Measurements from ENCODE around the gene GPR132.
"Not testable (repeated sequence)": the region's sequence is repeated elsewhere in the genome, so short reads cannot be mapped to it uniquely, and the experiment has no call there.

The GPR132 gene, protein sequence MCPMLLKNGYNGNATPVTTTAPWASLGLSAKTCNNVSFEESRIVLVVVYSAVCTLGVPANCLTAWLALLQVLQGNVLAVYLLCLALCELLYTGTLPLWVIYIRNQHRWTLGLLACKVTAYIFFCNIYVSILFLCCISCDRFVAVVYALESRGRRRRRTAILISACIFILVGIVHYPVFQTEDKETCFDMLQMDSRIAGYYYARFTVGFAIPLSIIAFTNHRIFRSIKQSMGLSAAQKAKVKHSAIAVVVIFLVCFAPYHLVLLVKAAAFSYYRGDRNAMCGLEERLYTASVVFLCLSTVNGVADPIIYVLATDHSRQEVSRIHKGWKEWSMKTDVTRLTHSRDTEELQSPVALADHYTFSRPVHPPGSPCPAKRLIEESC

DNA sequence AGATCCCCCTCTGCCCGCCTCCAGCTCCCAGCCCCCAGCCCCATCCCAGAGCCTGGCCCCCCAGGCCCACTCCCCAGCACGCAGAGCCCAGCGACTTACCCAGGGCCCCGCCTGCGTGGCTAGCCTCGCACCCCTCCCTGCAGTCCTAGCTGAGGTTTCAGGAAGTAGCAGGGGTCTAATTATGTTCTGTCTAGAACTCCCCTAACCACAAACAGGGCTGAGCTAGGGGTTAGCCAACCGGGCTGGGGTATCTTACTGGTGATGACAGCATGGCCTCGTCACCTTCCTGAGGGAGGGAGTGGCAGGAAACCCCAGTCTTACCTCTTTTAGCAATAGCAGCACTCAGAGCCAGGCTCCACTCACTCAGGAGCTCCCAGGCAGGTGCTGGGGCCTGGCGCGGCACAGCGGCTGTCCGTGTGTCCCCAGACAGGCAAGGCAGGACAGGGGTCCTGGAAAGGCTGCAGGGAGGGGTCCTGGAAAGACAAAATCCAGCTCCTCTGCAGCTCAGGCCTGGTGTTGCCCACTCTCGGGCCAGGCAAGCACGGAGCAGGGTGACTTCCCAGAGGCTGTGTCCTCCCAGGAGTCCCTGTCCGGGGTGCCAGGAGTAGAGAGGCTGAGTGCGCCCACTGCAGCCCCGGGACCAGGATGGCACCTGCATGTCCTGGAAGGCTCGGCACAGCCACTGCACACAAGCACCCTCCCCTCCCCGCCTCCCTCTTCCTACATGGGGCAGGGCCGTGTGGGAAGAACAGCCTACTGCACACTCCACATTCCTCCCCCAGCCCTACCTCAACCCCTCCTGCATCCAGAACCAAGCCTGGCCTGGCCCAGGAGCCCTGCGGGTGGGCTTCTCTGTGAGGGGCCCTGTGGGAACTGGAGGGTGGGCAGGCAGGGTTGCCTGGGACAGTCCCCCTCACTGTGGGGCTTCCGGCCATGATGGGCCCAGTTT, at the start of gene GPR132:
Gene GPR132 (minus strand): TSS at position 151 of the 949 bp plus-strand sequence. CDS start 10,010 bp downstream, outside the sequence.
- DNase-seq (ENCODE audit: low read depth in 2 of 2) = peak; percentile 62 to 76

DNA sequence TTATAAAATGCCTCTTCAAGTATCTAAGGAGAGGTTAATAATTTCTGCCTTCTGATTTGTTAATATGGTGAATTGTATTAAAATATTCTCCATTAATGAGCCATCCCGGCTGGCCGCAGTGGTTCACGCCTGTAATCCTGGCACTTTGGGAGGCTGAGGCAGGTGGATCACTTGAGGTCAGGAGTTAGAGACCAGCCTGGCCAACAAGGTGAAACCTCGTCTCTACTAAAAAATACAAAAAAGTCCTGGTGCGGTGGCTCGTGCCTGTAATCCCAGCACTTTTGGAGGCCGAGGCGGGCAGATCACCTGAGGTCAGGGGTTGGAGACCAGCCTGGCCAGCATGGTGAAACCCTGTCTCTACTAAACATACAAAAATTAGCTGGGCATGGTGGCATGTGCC, 44.0 kb upstream of the GPR132 start:
- DNase-seq (ENCODE audit: low read depth in 2 of 2) = not testable (repeated sequence)

DNA sequence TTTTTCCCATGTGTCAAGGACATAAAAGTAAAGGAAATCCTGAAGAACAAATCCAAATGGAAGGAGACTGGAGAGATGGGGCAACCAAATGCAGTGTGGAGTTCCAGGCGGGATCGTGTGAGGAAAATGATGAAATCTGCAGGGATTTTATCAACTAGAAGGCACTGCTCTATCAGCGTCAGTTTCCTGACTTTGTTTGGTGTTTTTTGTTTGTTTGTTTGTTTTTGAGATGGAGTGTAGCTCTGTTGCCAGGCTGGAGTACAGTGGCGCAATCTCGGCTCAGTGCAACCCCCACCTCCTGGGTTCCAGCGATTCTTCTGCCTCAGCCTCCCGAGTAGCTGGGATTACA, 43.3 kb upstream of the GPR132 start:
- no peak for DNase-seq (ENCODE audit: low read depth in 2 of 2)

DNA sequence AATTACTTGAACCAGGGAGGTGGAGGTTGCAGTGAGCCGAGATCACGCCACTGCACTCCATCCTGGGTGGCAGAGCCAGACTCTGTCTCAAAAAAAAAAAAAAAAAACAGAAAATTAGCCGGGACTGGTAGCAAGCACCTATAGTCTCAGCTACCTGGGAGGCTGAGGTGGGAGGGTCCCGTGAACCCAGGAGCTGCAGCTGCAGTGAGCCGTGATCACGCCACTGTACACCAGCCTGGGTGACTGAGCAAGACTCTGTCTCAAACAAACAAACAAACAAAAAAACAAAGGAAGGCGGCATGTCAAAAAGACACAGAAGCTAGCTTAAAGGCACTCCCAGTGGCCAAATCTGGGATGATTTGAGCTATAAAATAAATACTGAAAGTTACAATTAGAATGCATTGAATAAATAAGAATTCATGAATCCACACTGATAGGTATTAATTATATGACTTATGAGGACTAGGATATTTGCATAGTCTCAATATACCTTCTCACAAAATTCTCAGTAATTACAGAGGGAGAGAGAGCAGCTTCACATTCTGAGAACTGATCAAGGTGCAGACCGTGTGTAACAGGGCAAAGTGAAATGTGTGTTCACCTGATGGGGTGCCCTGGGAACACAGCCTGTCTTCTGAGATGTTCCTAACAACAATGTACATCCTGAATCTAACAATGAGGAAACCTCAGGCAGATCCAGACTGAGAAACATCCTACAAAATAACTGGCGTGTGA, 42.7 kb upstream of the GPR132 start:
- DNase-seq (ENCODE audit: low read depth in 2 of 2) = no peak

DNA sequence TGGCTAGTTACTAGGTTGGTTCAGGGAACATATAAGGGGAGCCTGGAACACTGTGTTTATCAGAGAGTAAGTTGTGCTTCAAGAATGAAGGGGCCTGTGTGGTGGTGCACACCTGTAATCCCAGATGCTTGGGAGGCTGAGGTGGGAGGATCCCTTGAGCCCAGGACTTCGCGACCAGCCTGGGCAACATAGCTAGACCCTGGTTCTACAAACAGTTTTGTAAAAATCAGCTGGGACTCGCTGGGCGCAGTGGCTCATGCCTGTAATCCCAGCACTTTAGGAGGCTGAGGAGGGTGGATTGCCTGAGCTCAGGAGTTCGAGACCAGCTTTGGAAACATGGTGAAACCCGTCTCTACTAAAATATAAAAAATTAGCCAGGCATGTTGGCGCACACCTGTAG, 42.1 kb upstream of the GPR132 start:
- DNase-seq (ENCODE audit: low read depth in 2 of 2) = no peak

DNA sequence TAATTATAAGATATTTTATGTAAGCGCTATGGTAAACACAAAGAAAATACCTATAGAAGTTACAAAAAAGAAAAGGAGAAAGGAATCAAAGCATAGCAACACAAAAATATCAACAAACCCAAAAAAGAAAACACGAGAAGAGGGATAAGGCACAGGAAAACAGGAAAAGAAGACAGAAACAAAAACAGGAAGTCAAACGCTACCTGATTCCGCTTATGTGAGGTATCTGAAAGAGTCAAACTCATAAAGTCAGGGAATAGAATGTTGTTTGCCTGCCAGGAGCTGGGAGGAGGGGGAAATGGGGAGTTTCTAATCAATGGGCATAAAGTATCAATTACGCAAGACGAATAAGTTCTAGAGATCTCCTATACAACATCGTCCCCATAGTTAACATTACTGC, 39.9 kb upstream of the GPR132 start:
- DNase-seq (ENCODE audit: low read depth in 2 of 2) = no peak

DNA sequence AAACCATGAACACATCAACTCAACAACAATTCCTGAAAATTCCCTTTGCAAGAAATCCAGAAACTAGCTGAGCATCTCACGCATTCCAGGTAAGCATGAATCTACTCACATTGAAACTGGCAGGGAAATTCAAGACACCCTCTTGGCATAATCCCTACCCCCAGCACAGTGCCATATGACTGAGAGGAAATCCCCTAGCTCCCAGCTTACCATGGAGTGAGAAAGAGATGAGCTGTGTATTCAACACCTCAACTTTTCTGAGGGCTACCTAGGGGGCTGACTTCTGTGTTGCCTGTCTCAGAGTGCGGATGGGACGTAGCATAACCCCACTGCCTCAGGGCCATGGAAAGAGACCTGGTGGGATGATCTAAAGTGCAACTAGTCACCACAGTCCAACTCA, 37.7 kb upstream of the GPR132 start:
- no peak for DNase-seq (ENCODE audit: low read depth in 2 of 2)

DNA sequence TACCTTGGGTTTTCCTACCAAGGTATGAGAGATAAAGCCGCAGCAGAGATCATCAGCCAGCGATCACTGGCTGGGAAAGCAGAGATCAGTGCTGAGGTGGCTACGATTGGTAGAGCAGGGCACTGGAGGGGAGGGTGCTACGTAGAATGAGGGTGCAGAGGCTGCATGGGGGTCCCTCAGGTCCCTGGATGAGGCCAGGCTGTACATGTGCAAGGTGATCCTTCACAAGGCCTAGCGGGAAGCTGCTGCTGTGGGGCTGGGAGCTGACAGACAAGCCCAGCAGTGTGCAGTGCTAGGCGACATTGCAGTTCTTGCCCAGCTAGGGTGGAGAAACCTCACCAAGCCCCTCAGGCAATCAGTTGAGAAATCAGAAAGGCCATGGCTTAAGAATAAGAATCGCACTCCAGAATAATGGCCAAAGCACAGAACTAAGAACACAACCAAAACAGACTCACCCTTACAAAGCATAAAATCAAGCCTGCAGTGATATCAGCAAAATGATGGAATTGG, 37.2 kb upstream of the GPR132 start:
- DNase-seq (ENCODE audit: low read depth in 2 of 2) = no peak

DNA sequence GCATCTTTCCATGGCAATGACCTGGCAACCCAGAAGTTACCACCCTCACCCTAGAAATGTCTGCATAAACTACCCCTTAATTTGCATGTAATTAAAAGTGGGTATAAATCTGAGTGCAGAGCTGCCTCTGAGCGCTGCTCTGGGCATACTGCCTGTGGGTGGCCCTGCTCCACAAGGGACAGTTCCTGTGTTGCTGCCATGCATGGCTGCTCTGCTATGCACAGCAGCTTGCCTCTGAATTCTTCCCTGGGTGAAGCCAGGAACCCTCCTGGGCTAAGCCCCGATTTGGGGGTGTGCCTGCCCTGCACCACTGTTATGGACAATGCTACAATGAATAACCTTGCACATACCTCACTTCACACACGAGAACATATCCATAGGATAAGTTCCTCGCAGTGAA, 35.7 kb upstream of the GPR132 start:
- no peak for DNase-seq (ENCODE audit: low read depth in 2 of 2)

DNA sequence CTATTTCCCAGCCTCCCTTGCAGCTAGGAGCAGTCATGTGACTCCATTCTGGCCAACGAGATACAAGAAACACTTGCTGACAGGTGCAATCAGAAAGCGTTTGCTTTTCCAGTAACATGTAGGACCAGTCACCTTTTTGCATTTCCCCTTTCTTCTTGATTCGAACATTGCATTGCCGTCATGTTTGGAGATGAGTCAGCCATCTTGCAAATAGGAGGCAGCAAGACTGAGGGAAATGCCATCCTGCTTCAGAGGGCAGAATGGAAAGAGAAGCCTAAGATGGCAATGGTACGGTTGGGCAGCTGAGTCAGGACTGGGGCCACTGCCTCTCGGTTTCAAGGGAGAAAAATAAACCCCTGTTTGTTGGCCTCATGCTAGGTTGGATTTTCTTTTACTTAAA, 34.5 kb upstream of the GPR132 start:
- no peak for DNase-seq (ENCODE audit: low read depth in 2 of 2)

DNA sequence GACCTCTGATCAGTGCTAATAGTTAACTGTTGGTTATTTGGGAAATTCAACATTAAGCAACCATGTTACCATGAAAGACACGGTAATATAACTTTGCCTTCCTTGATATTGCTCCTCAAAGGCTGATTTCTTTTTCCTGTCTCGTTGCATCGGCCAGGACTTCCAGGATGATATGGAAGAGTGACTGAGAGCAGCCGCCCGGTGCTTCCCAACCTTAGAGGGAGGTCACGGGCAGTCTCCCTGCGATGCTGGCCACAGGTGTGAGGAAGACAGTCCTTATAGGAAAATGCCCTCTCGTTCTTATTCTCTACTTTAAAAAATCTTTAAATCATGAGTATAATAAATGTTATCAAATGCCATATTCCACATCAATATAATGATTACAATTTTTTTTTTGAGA, 33.1 kb upstream of the GPR132 start:
- no peak for DNase-seq (ENCODE audit: low read depth in 2 of 2)

DNA sequence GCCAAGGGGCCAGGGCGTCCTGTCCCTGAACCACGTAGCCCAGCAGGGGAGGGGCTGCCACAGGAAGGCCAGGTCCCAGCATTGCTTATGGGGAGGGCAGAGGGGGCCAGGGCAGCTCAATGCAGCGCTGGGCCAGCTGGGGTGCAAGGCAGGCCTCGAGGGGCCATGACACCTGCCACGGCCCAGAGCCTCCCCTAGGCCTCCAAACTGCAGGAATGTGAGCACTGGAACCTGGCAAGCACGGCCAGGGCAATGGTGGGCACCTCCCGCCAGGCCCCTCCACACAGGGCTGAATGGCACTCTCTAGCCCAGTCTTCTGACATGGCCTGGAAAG, 32.5 kb upstream of the GPR132 start:
- DNase-seq (ENCODE audit: low read depth in 2 of 2) = no peak

DNA sequence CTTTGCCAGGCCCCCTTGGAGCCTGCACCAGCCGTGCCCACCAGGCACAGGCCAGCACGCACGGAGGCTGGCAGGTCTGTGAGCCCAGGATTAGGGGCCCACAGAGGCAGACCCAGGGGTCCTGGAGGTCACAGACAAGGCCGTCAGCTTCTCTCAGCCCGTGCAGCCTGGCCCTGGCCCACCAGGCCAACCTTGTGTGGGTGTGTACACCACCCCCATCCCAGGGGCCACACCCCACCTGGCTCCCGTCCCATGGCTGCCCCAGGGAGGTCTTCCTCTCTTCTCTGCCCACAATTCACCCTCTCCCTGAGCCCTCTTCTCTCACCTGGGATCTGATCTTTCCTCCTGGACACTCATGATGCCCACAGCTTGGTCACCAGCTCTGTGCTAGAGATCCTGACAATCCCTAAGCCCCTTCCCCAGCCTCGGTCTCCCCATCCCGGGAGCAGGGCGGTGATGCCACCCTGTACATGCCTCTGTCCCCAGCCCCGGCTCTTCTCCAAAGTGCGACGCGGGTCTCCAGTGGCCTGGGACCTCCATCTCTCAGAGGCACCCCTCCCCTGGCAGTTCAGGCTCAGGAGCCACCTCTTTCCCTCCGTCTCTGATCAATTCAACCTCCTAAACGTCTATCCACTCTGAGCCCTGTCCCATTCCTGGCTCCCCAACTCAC, 31.1 kb upstream of the GPR132 start:
- no peak for DNase-seq (ENCODE audit: low read depth in 2 of 2)

DNA sequence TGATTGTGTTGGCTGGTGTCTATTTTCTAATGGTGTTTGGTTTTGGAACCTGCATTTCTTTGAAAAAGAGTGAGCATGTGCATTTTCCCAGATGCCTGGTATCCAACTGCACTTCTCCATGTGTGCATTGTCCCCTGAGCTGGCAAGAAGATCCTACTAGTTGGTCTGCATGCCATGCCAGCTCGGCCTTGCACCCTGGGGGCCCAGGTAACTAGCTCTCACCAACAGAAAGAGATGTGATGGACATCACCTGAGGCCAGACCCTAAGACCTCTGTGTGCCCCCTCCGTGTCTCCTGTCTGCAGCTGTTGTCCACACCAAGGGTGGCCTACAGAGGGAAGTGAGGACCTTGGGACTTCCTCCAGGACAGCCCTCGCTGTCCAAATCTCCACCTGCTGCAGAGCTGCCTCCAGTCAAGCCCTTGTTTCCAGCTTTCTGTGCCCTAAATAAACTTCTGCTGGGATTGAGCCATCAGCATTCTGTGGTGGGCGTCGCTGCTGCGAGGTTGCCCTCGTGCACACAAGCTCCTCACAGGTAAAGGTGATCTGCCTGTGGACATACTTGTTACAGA, 30.1 kb upstream of the GPR132 start:
- no peak for DNase-seq (ENCODE audit: low read depth in 2 of 2)

DNA sequence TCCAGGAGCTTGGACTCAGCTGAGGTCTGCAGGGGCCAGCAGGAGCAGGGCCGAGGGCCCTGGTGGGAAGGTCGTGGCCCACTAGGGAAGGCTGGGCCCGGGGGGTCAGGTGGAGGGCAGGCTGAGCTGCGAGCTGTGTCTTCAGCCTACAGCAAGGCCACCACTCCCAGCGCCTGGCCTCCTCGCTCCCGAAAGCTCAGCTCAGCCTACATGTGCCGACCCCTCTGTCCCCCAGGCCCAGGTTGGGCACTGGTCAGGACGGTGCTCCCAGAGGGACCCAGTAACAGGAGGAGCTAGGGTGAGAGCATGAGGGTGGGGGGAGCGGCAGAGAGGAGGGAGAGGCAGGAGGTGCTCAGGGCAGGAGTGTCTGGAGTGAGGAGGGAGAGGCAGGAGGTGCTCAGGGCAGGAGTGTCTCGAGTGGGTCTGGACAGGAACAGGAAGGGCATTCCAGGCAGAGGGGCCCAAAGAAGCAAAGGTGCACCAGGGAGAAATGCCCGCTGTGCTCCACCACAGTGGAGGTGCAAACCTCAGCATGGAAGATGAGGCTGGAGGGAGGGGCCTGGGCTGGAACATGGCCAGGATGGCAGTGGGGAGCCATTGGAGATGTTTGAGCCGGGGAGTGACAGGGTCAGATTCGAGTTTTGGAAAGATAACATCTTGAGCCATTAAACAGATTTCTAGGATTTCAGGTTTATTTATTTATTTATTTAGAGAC, 29.1 kb upstream of the GPR132 start:
- DNase-seq (ENCODE audit: low read depth in 2 of 2) = no peak

DNA sequence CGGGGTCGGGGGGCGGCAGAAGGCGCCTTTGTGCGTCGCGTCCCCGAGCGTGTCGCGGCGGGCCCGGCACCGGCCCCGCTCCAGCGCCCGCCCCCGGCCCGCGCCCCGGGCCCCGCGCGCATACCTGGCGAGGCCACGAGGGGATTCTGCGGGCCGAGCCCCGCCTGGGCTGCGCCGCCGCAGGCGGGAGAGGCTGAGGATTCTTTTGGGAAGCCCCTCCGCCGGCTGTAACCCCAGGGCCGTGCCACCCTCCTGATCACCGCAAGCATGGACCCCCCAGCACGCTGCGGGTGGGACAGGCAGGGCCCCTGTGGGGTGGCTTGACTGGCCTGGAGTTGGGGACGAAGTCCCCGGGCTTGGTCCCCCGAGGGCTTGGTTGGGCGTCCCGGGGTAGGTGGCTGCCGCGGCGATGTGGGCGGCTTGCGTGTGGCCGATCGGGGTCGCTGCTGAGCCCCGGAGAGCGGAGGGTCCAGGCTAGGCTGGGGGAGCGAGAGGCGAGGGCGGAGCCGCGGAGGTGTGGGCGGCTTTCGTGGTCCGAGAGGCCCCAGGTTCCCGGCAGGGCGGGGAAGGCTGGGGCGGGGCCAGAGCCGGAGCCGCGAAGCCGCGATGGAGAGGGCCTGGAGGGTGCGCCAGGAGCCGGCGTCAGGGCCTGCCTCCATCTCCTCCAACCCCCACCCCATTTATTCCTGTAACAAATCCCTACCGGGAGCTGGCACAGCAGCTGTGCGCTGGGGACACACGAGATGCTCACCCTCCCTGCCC, 28.4 kb upstream of the GPR132 start:
- DNase-seq (ENCODE audit: low read depth in 2 of 2) = peak; percentile 61 to 79

DNA sequence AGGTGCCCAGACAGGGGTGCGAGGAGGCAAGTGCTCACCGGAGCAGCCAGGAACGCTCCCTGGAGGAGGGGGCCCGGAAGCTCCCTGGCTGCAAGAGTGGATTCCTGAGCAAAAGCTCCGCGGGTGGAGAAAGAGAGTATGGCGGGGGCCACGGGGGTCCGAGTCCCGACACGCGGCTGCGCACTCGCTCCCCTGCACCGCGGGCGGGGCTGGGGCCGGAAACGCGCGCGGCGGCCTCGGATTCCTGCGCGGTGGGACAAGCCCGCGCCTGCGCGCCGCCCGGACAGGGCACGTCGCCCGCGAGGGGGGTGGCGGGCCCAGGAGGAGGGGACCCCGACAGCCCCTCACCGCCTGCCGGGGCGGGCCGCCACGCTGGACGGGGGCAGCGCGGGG, 27.8 kb upstream of the GPR132 start:
- peak; percentile 40 to 70 for DNase-seq (ENCODE audit: low read depth in 2 of 2)

DNA sequence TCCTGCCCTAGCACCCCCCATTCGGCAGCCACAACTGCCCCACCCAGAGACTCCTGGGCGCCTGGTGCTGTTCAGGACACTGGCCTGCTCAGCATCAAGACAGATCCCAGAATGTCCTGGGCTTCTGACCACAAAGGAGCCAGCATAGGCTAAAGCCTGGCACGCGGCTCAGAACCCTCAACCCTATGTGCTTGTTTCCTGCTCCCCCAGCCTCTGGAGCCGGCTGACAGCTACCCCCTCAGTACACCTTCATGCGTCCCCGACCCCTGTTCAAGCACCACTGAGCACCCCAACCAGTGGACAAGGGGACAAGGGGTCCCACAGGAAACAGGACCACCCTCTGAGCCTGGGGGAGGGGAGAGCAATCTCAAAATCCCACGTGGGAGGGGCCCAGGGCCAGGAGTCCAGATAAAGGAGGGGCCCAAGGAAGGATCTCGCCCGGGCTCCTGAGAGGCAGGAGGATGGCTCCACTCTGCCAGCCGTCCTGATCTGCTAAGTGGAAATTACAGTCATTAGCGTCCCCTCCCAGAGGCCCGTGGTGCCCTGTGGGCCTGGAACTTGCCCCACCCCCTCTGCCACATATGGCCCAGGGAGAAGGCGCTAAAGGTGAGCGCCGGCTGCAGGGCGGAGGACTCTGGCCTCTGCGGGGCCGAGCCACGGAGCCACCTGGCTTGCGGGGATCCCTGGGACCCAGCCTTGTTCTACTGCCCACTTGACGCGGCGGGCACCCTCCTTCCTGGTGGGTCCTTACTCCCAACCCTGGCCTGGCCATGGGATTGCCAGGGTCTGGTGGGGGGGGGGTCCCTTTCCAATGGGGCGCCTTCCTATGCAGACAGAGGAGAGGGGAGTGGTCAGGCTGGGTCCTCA, 27.2 kb upstream of the GPR132 start:
- DNase-seq (ENCODE audit: low read depth in 2 of 2) = no peak
